Measurements from ENCODE around the gene MED29. TPM values are rescaled to one million over a fixed set of nuclear protein-coding genes. Genes with fewer than 3 reads are reported as not detected.
A peak's percentile ranks its signal among the peaks of the same experiment; 100 is the strongest.

The MED29 gene
- total and polyA plus RNA-seq, 2 of the 13 experiments (the other 11 are each of a cell fraction or from before 2014, with no cell fraction given), result 14.0 to 19.7 TPM

DNA sequence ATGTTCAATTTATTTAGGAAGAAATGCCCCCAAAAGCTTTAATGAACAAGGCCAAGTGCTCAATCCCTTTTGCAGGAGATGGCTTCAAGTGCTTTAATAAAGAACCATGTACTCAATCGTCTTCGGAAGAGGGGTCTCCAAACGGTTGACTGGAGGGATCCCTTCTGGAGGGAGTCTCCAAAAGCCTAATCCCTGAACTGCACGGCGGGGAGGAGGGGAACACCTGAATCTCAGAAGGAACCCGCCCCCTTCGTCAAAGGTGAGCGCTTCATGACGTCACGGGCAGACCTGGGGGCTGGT is 777 bp upstream of the MED29 start:
- ATAC-seq (no peak), FAIRE-seq (no peak), DNase-seq (ENCODE audit: low spot score) (no peak)
- Histone ChIP-seq H3K9ac (ENCODE audit: insufficient read depth, low read depth, low read length) (peak overlapping the region; percentile 95), H2AFZ (ENCODE audit: low read length) (no peak overlapping the region), H3K36me3 (replicated peaks in 1 of 2; ENCODE audit: control insufficient read depth in 1 of 2, insufficient read depth in 2 of 2, low read length in 2 of 2) (peaks cover 9 to 50% of the 10 kb centered on the region in 2 experiments), H4K20me1 (ENCODE audit: insufficient read depth, low read length) (no peaks in the 10 kb centered on the region), H3K4me2 (ENCODE audit: low read depth, low read length) (peak overlapping the region; percentile 75), H3K27ac (ENCODE audit: extremely low read length, insufficient read depth, low read length) (peak overlapping the region; percentile 86), H3K9me3 (ENCODE audit: low read length) (no peaks in the 10 kb centered on the region), H3K27me3 (ENCODE audit: control insufficient read depth in 1 of 2, insufficient read depth in 2 of 2, low read length in 2 of 2) (no peaks in the 10 kb centered on the region), H3K4me3 (replicated peaks in 1 of 3; ENCODE audit: insufficient read depth in 1 of 3, low read depth in 2 of 3, low read length in 3 of 3) (peak overlapping the region; percentile 71 to 95 (median 85)), H3K4me1 (ENCODE audit: insufficient read depth, low read length) (peaks cover 22% of the 10 kb centered on the region), H3K79me2 (ENCODE audit: insufficient read depth, low read length) (peaks cover 17% of the 10 kb centered on the region)
- POLR2A ChIA-PET, result interaction anchor here (0.7 to 3.2 kb wide), 18 partner anchors 8 to 772 kb away, joined by 3 to 49 read pairs (median 8); partner anchors contain the start of genes EIF3K, PAK4, PLEKHG2 and RPS16
- BruUV-seq (replicated peaks), result TSS peak; percentile 59
- in situ Hi-C loops (cut with HindIII; ENCODE audit: extremely low pct_ligation_motif_present, low pct_unique_long_range_greater_than_20kb), result no loop called here
- WGBS (ENCODE audit: low lambda C conversion rate), result 14% methylated on average over 2 of the region's 10 CpGs
- CTCF ChIA-PET (ENCODE audit: low intra/inter-chr PET ratio, low total read pairs), result interaction anchor here (1.3 kb wide), 1 partner anchor 22 kb away, joined by 3 read pairs; the partner anchor contains the start of gene PLEKHG2
- intact Hi-C loops (cut with micrococcal nuclease; ENCODE audit: unreplicated experiment), result loop anchor here (1.0 kb wide), 1 partner anchor 8 kb away; no protein-coding TSS in a partner anchor
- TF ChIP-seq ZNF335 (CRISPR knock-in tag; IDR thresholded peaks at IDR 0.05), result no peak
- TF ChIP-seq PHF21A (CRISPR knock-in tag; IDR thresholded peaks at IDR 0.05), result 0 out of 2 replicates have a peak, but pooled peaks have one; percentile 1
- no peak for TF ChIP-seq PAX8 (CRISPR knock-in tag; IDR thresholded peaks at IDR 0.05; ENCODE audit: borderline replicate concordance)
- no peak for TF ChIP-seq SNAPC2 (CRISPR knock-in tag; IDR thresholded peaks at IDR 0.05)
- TF ChIP-seq, protein P1, sequence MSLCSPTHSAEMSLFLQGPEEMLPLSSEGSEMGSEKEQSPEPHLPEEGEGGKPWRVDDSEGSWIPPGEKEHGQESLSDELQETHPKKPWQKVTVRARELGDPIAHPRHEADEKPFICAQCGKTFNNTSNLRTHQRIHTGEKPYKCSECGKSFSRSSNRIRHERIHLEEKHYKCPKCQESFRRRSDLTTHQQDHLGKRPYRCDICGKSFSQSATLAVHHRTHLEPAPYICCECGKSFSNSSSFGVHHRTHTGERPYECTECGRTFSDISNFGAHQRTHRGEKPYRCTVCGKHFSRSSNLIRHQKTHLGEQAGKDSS (CRISPR knock-in tag; IDR thresholded peaks at IDR 0.05; ENCODE audit: borderline replicate concordance, low read depth), result no peak
- 0 out of 2 replicates have a peak, but pooled peaks have one; percentile 9 for TF ChIP-seq ZNF777 (CRISPR knock-in tag; IDR thresholded peaks at IDR 0.05)
- no peak for TF ChIP-seq RARA (CRISPR knock-in tag; IDR thresholded peaks at IDR 0.05)
- no peak for TF ChIP-seq POLR2AphosphoS2 (IDR thresholded peaks at IDR 0.05; ENCODE audit: low read depth, low read length)
- TF ChIP-seq ATF7 (IDR thresholded peaks at IDR 0.05), result peak; percentile 80
- TF ChIP-seq ATF7 (CRISPR knock-in tag; IDR thresholded peaks at IDR 0.05), result no peak
- TF ChIP-seq FLYWCH1 (CRISPR knock-in tag; IDR thresholded peaks at IDR 0.05), result no peak
- TF ChIP-seq, protein P2, sequence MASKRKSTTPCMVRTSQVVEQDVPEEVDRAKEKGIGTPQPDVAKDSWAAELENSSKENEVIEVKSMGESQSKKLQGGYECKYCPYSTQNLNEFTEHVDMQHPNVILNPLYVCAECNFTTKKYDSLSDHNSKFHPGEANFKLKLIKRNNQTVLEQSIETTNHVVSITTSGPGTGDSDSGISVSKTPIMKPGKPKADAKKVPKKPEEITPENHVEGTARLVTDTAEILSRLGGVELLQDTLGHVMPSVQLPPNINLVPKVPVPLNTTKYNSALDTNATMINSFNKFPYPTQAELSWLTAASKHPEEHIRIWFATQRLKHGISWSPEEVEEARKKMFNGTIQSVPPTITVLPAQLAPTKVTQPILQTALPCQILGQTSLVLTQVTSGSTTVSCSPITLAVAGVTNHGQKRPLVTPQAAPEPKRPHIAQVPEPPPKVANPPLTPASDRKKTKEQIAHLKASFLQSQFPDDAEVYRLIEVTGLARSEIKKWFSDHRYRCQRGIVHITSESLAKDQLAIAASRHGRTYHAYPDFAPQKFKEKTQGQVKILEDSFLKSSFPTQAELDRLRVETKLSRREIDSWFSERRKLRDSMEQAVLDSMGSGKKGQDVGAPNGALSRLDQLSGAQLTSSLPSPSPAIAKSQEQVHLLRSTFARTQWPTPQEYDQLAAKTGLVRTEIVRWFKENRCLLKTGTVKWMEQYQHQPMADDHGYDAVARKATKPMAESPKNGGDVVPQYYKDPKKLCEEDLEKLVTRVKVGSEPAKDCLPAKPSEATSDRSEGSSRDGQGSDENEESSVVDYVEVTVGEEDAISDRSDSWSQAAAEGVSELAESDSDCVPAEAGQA (IDR thresholded peaks at IDR 0.05; ENCODE audit: low read depth), result peak; percentile 79; the same call in 1 of the 2 replicates
- TF ChIP-seq, protein P2 (CRISPR knock-in tag; IDR thresholded peaks at IDR 0.05; ENCODE audit: borderline replicate concordance), result no peak
- TF ChIP-seq ZNF350 (CRISPR knock-in tag; IDR thresholded peaks at IDR 0.05; ENCODE audit: borderline replicate concordance, low read depth), result no peak
- TF ChIP-seq MXD4 (CRISPR knock-in tag; IDR thresholded peaks at IDR 0.05), result no peak
- TF ChIP-seq U2AF1 (optimal IDR thresholded peaks at IDR 0.05; ENCODE audit: low read depth, low read length), result peak; percentile 20
- 0 out of 2 replicates have a peak, but pooled peaks have one; percentile 38 for TF ChIP-seq ZNF878 (CRISPR knock-in tag; IDR thresholded peaks at IDR 0.05)
- no peak for TF ChIP-seq MLLT10 (CRISPR knock-in tag; IDR thresholded peaks at IDR 0.05)
- no peak for TF ChIP-seq SIX4 (CRISPR knock-in tag; IDR thresholded peaks at IDR 0.05)
- TF ChIP-seq ZNF577 (CRISPR knock-in tag; IDR thresholded peaks at IDR 0.05; ENCODE audit: borderline replicate concordance, low read depth), result no peak
- TF ChIP-seq CCDC6 (CRISPR knock-in tag; IDR thresholded peaks at IDR 0.05), result 0 out of 2 replicates have a peak, but pooled peaks have one; percentile 45

All from HepG2 (cell line).